ENCODE measurements around the gene GATA5. TPM values are rescaled to one million over a fixed set of nuclear protein-coding genes. Genes with fewer than 3 reads are reported as not detected.

The GATA5 gene
- total RNA-seq, 4 donors from 2014 or later = 0.26 to 17.8 (median 3.5) TPM; not detected in 1

DNA sequence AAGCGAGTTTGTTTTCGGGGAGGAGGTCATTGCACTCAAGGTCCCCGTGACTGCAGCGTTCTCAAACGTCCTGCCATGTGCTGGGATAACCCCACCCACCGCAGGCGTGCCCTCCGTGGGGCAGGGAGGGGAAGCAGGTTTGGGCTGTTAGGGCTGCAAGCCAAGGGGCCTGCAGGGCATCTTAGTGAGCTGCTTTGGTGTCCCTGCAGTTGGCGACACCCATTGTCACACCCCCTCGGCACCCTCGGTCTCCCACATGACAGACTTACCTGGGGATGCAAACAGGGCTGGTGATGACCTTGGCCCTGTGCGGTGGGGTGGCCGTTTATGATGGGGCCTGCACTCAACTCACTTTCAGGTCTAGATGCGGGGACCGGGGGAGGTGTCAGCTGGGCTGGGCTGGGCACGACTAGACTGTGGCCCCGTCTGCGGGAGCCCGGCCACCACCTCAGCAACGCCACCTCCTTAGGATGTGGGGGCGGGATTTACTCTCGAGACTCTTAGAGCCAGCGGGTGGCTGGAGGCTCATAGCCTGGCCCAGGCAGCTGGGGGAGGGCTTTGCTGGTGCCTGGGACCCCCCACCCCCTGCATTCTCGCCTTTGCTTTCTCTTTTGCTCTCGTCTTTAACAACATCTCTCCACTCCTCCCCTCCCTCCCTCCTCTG is 6.5 kb upstream of the GATA5 start:
- Histone ChIP-seq H3K27me3 (no peaks in the 10 kb centered on the region), H3K4me1 (peaks cover 0 to 4% of the 10 kb centered on the region in 2 donors)
- intact Hi-C loops (cut with DNase I; ENCODE audit: low total_unique reads) = no loop called here

DNA sequence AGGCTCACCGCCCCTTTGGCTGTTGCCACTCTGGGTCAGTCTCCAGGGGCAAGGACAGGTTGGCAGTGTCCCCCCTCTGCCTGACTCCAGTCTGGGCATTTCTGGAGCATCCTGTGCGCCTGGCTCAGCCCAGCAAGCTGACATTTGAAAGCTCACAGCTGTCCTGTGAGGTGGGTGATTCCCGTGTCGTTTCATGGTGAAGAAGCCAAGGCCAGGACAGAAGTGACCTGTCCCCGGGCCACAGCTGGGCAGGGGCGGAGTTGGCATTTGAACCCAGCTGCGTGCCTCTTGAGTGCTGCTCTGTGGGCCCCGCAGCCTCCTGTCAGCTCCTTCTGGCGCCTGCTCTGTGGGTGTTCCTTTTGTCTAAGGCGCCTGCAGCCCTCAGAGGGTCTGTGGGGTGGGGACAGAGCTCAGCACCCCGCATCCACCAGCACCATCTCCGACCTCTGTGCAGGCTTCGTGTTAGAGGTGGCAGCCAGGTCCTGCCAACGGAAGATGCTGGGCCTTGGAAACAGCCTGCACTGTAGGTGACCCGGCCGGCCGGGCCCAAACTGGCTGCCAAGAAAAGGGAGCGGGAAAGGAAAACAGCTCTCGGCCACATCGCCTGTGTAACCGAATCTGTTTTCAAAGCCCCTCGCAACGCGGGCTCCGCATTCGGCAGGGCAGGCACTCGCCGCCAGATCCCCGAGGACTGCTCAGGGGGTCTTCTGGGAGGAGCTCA is 5.8 kb upstream of the GATA5 start:
- TF ChIP-seq, protein P1, sequence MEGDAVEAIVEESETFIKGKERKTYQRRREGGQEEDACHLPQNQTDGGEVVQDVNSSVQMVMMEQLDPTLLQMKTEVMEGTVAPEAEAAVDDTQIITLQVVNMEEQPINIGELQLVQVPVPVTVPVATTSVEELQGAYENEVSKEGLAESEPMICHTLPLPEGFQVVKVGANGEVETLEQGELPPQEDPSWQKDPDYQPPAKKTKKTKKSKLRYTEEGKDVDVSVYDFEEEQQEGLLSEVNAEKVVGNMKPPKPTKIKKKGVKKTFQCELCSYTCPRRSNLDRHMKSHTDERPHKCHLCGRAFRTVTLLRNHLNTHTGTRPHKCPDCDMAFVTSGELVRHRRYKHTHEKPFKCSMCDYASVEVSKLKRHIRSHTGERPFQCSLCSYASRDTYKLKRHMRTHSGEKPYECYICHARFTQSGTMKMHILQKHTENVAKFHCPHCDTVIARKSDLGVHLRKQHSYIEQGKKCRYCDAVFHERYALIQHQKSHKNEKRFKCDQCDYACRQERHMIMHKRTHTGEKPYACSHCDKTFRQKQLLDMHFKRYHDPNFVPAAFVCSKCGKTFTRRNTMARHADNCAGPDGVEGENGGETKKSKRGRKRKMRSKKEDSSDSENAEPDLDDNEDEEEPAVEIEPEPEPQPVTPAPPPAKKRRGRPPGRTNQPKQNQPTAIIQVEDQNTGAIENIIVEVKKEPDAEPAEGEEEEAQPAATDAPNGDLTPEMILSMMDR (IDR thresholded peaks at IDR 0.05) = no peak
- no peak for TF ChIP-seq POLR2A (IDR thresholded peaks at IDR 0.05)
- intact Hi-C loops (cut with DNase I; ENCODE audit: low total_unique reads) = no loop called here
- Histone ChIP-seq H3K27ac (no peak overlapping the region), H3K27me3 (no peaks in the 10 kb centered on the region), H3K36me3 (no peaks in the 10 kb centered on the region), H3K4me3 (no peak overlapping the region), H3K4me1 (peaks cover 0 to 5% of the 10 kb centered on the region in 2 donors), H3K9me3 (no peaks in the 10 kb centered on the region)
- no peak for DNase-seq

More for the DNA sequence above, 6.5 kb upstream of the GATA5 start:
- TF ChIP-seq POLR2A (IDR thresholded peaks at IDR 0.05) = no peak
- H3K9me3 ChIP-seq = no peaks in the 10 kb centered on the region
- no peak overlapping the region for H3K4me3 ChIP-seq
- DNase-seq = no peak
- no peaks in the 10 kb centered on the region for H3K36me3 ChIP-seq
- no peak overlapping the region for H3K27ac ChIP-seq

DNA sequence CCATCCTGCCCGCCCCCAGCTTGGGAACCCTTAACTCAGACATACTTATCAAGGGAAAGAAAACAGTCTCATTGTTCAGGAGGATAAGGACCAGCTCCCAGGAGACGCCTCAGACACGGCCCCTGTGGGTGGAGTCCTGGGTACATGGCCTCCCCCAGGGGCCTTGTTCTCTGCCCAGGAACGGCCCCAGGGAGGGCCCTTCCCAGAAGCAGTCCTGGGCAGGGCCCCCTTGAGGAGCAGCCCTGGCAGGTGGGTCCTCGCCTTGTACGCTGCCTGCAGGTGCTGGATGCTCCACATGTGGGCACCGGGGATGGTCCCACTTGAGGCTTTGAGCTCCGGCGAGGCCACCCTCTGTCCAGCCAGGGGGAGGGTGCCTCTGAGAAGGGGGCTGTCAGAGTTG is 4.5 kb upstream of the GATA5 start:
- no peaks in the 10 kb centered on the region for H3K9me3 ChIP-seq
- no peak overlapping the region for H3K27ac ChIP-seq
- H3K27me3 ChIP-seq = no peaks in the 10 kb centered on the region
- peaks cover 0 to 7% of the 10 kb centered on the region in 2 donors for H3K4me1 ChIP-seq
- no peak for DNase-seq
- TF ChIP-seq, protein P1 (IDR thresholded peaks at IDR 0.05) = no peak
- TF ChIP-seq POLR2A (IDR thresholded peaks at IDR 0.05) = no peak
- no peaks in the 10 kb centered on the region for H3K36me3 ChIP-seq
- no peak overlapping the region for H3K4me3 ChIP-seq
- intact Hi-C loops (cut with DNase I; ENCODE audit: low total_unique reads) = no loop called here

DNA sequence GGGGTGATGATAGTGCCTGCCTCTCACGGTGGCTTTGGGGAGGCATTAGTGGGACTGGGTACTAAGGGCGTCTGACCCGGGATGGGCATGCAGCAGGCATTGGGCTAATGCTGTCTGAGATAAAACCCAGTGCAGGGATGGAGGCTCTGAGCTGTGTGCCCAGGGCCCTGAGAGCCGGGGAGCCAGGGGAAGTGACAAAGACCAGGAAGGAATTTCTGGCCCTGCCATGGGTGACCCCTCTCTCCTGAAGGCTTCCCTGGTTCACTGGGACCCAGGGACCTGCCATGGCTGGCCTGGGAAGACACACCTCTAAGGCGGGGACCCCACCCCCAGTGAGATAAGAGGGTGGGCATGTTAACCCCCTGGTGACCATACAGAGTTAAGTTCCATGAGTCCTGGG is 3.9 kb upstream of the GATA5 start:
- intact Hi-C loops (cut with DNase I; ENCODE audit: low total_unique reads) = no loop called here
- H3K27me3 ChIP-seq = no peaks in the 10 kb centered on the region

DNA sequence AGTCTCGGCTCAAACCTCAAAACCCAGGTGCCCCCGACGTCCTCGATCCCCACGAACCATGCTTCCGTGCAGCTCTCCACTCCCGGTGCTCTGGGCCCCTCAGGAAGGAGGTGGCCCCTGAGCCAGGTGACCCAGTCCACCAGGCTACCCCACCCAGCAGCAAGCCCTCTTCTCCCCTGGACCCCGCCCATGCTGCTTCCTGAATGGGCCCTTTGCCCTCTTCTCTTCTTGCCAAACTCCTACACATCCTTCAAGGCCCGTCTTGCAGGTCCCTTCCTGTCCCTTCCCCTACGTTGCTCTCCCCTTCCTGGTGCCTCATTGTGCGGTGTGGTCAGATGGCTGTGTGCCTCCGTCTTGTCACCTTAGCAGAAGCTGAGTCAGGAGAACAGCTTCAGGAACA is 3.4 kb upstream of the GATA5 start:
- peaks cover 0 to 7% of the 10 kb centered on the region in 2 donors for H3K4me1 ChIP-seq
- TF ChIP-seq, protein P1 (IDR thresholded peaks at IDR 0.05) = no peak
- TF ChIP-seq POLR2A (IDR thresholded peaks at IDR 0.05) = no peak
- no peak overlapping the region for H3K4me3 ChIP-seq
- no peaks in the 10 kb centered on the region for H3K9me3 ChIP-seq
- H3K36me3 ChIP-seq = no peaks in the 10 kb centered on the region
- DNase-seq = no peak
- no peaks in the 10 kb centered on the region for H3K27me3 ChIP-seq
- intact Hi-C loops (cut with DNase I; ENCODE audit: low total_unique reads) = no loop called here
- no peak overlapping the region for H3K27ac ChIP-seq

More for the DNA sequence above, 3.9 kb upstream of the GATA5 start:
- no peak for DNase-seq
- Histone ChIP-seq H3K4me1 (peaks cover 0 to 7% of the 10 kb centered on the region in 2 donors), H3K36me3 (no peaks in the 10 kb centered on the region), H3K9me3 (no peaks in the 10 kb centered on the region), H3K4me3 (no peak overlapping the region), H3K27ac (no peak overlapping the region)
- TF ChIP-seq POLR2A (IDR thresholded peaks at IDR 0.05) = no peak
- TF ChIP-seq, protein P1 (IDR thresholded peaks at IDR 0.05) = no peak

Data from uterus (tissue), 4 donors.